NCI-H2227 (cell line): ENCODE measurements around the gene ZDHHC4.
"Not testable (repeated sequence)": the region's sequence is repeated elsewhere in the genome, so short reads cannot be mapped to it uniquely, and the experiment has no call there.

ENCODE experiments used
- DNase-seq: peaks from one replicate; lab custom pipeline; 2025; ENCODE audit not compliant: unreplicated experiment; lab: John Stamatoyannopoulos, UW

Gene ZDHHC4

GRCh38 chr7:6631605-6632004 lies 54.4 kb downstream of the ZDHHC4 start:
- no peak for DNase-seq

DNA sequence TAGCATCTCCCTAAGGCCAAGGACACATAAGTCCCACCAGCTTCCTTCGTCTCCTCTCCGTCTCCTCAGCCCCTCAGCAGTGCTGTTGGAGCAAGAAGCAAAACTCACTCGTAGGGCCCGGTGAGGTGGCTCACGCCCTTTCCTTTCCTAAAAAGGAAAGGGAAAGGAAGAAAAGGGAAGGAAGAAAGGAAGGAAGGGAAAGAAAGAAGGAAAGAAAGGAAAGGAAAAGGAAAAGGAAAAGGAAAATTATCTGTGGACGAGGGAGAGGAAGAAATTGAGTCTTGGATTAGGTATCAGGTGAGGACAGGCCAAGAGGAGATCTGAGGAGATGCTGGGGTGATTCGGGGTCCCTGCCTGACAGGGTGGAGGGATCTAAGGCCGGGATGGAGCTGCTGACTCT lies 56.8 kb downstream of the ZDHHC4 start:
- no peak for DNase-seq

GRCh38 chr7:6634971-6635370 lies 57.7 kb downstream of the ZDHHC4 start:
- not testable (repeated sequence) for DNase-seq

GRCh38 chr7:6636741-6637543 lies 59.7 kb downstream of the ZDHHC4 start, which contains the start of gene ZNF316:
TSS of gene ZNF316 (plus strand) at chr7:6637318. CDS start at chr7:6642410, 5,092 bp downstream.
- peak; percentile 68 for DNase-seq

GRCh38 chr7:6637544-6638229 lies 60.4 kb downstream of the ZDHHC4 start:
- DNase-seq = peak; percentile 26
